Peyer's patch (tissue), 4 donors: Measurements from ENCODE around the gene PTEN.

ENCODE experiments used
- POLR2A ChIP-seq, 2 donors: fragments of 450-650 bp; IDR thresholded peaks; one replicate each; pipeline ENCODE4 v1.5.1; 2017; ENCODE audit warnings: antibody characterized with exemption in 2 of 2, mild to moderate bottlenecking in 2 of 2, moderate library complexity in 2 of 2
- TF ChIP-seq, protein P1 (sequence below), 6 experiments: fragments of 450-650 bp in 4 of 6; fragments of 200-600 bp in 2 of 6; sonication (generic) in 1 of 6; IDR thresholded peaks; one replicate each; pipeline ENCODE4 v1.5.1; 2017 to 2019; ENCODE audit warnings: antibody characterized with exemption in 6 of 6, mild to moderate bottlenecking in 3 of 6, moderate library complexity in 1 of 6

GRCh38 chr10:87843714-87844113, 19.7 kb upstream of the PTEN start:
- TF ChIP-seq, protein P1, sequence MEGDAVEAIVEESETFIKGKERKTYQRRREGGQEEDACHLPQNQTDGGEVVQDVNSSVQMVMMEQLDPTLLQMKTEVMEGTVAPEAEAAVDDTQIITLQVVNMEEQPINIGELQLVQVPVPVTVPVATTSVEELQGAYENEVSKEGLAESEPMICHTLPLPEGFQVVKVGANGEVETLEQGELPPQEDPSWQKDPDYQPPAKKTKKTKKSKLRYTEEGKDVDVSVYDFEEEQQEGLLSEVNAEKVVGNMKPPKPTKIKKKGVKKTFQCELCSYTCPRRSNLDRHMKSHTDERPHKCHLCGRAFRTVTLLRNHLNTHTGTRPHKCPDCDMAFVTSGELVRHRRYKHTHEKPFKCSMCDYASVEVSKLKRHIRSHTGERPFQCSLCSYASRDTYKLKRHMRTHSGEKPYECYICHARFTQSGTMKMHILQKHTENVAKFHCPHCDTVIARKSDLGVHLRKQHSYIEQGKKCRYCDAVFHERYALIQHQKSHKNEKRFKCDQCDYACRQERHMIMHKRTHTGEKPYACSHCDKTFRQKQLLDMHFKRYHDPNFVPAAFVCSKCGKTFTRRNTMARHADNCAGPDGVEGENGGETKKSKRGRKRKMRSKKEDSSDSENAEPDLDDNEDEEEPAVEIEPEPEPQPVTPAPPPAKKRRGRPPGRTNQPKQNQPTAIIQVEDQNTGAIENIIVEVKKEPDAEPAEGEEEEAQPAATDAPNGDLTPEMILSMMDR (IDR thresholded peaks at IDR 0.05): no peak
- no peak for TF ChIP-seq POLR2A (IDR thresholded peaks at IDR 0.05)
